Tracheal epithelial cell (primary cell): ENCODE measurements around the gene TMCC1. TPM values are rescaled to one million over a fixed set of nuclear protein-coding genes. Genes with fewer than 3 reads are reported as not detected.

Experiments used
- total RNA-seq: library from RNA; depleted of rRNA; stranded (reverse); fragments of >200 nt; gene quantifications from 2 replicates; pipeline ENCODE4 v1.2.1, GENCODE V29; 2014

Gene TMCC1
- total RNA-seq, result 14.7 and 16.9 TPM in 2 replicates

GRCh38 chr3:129893581-129894070, at the start of gene TMCC1:
Gene TMCC1 (minus strand): TSS chr3:129893711.

GRCh38 chr3:129606636-129607390, 286.7 kb downstream of the TMCC1 start, which contains the start of gene PLXND1:
Gene PLXND1 (minus strand): TSS chr3:129606676. CDS start chr3:129606639, 37 bp downstream.

Other genes with a start within 250 kb of the TMCC1 start
- gene TRH, start 81.0 kb upstream of the TMCC1 start, total RNA-seq, result not detected in 2 replicates
- gene ALG1L2, start 188.1 kb upstream of the TMCC1 start, total RNA-seq, result not detected in 2 replicates